Neural cell (in vitro differentiated cells): ENCODE results near the gene MAGEA11.
"Not testable (repeated sequence)": the region's sequence is repeated elsewhere in the genome, so short reads cannot be mapped to it uniquely, and the experiment has no call there.

ENCODE experiments used
- EP300 ChIP-seq: fragments of 450-650 bp; conservative IDR thresholded peaks from 2 replicates; pipeline ENCODE4 v1.6.1; 2014; ENCODE audit warnings: antibody characterized with exemption, mild to moderate bottlenecking, moderate library complexity; ENCODE audit not compliant: poor library complexity, severe bottlenecking
- EZH2 ChIP-seq: fragments of 200-600, 300-800 bp; shearing (Covaris generic), sonication (generic); IDR thresholded peaks from 2 replicates; pipeline ENCODE4 v1.6.1; 2014; ENCODE audit warnings: antibody characterized with exemption, low read length, borderline replicate concordance, mild to moderate bottlenecking; ENCODE audit not compliant: insufficient read depth, poor library complexity, severe bottlenecking
- MXI1 ChIP-seq: fragments of 450-650 bp; conservative IDR thresholded peaks from 2 replicates; pipeline ENCODE4 v1.6.1; 2014; ENCODE audit warnings: antibody characterized with exemption, mild to moderate bottlenecking; ENCODE audit not compliant: poor library complexity, severe bottlenecking
- POLR2AphosphoS5 ChIP-seq: IDR thresholded peaks from 2 replicates; pipeline ENCODE4 v1.6.1; 2012
- RAD21 ChIP-seq: fragments of 450-650 bp; conservative IDR thresholded peaks from 2 replicates; pipeline ENCODE4 v1.6.1; 2014; ENCODE audit warnings: antibody characterized with exemption, mild to moderate bottlenecking, moderate library complexity
- TAF1 ChIP-seq: IDR thresholded peaks from 2 replicates; pipeline ENCODE4 v1.6.1; 2012; ENCODE audit warnings: low read depth
- TF ChIP-seq, protein P1 (sequence below): fragments of 450-650 bp; IDR thresholded peaks from 2 replicates; pipeline ENCODE4 v1.5.1; 2014; ENCODE audit warnings: antibody characterized with exemption, mild to moderate bottlenecking, moderate library complexity; ENCODE audit not compliant: poor library complexity, severe bottlenecking
- TF ChIP-seq, protein P2 (sequence below): IDR thresholded peaks from 2 replicates; pipeline ENCODE4 v1.6.1; 2012; ENCODE audit warnings: borderline replicate concordance

DNA sequence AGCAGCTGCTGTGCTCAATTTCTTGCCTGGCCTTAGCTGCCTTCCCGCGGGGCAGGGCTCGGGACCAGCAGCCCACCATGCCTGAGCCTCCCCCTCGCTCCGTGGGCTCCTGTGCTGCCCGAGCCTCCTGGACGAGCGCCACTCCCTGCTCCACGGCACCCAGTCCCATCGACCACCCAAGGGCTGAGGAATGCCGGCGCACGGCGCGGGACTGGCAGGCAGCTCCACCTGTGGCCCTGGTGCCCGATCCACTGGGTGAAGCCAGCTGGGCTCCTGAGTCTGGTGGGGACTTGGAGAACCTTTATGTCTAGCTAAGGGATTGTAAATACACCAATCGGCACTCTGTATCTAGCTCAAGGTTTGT, 46.8 kb downstream of the MAGEA11 start:
- TF ChIP-seq, protein P1, sequence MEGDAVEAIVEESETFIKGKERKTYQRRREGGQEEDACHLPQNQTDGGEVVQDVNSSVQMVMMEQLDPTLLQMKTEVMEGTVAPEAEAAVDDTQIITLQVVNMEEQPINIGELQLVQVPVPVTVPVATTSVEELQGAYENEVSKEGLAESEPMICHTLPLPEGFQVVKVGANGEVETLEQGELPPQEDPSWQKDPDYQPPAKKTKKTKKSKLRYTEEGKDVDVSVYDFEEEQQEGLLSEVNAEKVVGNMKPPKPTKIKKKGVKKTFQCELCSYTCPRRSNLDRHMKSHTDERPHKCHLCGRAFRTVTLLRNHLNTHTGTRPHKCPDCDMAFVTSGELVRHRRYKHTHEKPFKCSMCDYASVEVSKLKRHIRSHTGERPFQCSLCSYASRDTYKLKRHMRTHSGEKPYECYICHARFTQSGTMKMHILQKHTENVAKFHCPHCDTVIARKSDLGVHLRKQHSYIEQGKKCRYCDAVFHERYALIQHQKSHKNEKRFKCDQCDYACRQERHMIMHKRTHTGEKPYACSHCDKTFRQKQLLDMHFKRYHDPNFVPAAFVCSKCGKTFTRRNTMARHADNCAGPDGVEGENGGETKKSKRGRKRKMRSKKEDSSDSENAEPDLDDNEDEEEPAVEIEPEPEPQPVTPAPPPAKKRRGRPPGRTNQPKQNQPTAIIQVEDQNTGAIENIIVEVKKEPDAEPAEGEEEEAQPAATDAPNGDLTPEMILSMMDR, result not testable (repeated sequence)
- TF ChIP-seq MXI1, EP300, POLR2AphosphoS5, EZH2, RAD21, TAF1: not testable (repeated sequence)
- TF ChIP-seq, protein P2, sequence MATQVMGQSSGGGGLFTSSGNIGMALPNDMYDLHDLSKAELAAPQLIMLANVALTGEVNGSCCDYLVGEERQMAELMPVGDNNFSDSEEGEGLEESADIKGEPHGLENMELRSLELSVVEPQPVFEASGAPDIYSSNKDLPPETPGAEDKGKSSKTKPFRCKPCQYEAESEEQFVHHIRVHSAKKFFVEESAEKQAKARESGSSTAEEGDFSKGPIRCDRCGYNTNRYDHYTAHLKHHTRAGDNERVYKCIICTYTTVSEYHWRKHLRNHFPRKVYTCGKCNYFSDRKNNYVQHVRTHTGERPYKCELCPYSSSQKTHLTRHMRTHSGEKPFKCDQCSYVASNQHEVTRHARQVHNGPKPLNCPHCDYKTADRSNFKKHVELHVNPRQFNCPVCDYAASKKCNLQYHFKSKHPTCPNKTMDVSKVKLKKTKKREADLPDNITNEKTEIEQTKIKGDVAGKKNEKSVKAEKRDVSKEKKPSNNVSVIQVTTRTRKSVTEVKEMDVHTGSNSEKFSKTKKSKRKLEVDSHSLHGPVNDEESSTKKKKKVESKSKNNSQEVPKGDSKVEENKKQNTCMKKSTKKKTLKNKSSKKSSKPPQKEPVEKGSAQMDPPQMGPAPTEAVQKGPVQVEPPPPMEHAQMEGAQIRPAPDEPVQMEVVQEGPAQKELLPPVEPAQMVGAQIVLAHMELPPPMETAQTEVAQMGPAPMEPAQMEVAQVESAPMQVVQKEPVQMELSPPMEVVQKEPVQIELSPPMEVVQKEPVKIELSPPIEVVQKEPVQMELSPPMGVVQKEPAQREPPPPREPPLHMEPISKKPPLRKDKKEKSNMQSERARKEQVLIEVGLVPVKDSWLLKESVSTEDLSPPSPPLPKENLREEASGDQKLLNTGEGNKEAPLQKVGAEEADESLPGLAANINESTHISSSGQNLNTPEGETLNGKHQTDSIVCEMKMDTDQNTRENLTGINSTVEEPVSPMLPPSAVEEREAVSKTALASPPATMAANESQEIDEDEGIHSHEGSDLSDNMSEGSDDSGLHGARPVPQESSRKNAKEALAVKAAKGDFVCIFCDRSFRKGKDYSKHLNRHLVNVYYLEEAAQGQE, result not testable (repeated sequence)
